GM21786 (cell line): ENCODE results near the gene KIF5C.
A peak's percentile ranks its signal among the peaks of the same experiment; 100 is the strongest.
"Not testable (repeated sequence)": the region's sequence is repeated elsewhere in the genome, so short reads cannot be mapped to it uniquely, and the experiment has no call there.

ENCODE experiments used
- ATAC-seq: cut with Tn5 transposase; IDR thresholded peaks from one replicate; pipeline ENCODE4 v1.9.1; 2021; ENCODE audit not compliant: unreplicated experiment

Gene KIF5C

GRCh38 chr2:148959745-148960144, 84.7 kb downstream of the KIF5C start:
- ATAC-seq = no peak

DNA sequence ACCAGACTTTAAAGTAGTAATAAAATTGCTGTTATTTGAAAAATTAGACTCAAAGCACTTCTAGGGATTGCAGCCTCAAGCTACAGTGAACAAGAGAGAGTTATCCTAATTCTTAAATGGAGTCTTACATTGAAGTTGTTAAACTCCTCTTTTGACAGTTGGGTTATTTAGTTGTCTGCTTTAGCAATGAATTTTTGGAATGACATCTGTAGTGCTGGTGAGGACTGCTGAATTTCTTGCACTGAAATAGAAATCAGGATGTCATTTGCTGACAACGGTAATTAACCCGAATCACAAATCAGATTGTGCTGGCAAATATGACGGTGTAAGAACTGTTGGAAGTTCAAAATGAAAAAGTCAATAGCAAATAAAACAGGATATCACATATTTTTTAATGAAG, 85.5 kb downstream of the KIF5C start:
- ATAC-seq = no peak

GRCh38 chr2:148963461-148963860, 88.4 kb downstream of the KIF5C start:
- ATAC-seq = no peak

DNA sequence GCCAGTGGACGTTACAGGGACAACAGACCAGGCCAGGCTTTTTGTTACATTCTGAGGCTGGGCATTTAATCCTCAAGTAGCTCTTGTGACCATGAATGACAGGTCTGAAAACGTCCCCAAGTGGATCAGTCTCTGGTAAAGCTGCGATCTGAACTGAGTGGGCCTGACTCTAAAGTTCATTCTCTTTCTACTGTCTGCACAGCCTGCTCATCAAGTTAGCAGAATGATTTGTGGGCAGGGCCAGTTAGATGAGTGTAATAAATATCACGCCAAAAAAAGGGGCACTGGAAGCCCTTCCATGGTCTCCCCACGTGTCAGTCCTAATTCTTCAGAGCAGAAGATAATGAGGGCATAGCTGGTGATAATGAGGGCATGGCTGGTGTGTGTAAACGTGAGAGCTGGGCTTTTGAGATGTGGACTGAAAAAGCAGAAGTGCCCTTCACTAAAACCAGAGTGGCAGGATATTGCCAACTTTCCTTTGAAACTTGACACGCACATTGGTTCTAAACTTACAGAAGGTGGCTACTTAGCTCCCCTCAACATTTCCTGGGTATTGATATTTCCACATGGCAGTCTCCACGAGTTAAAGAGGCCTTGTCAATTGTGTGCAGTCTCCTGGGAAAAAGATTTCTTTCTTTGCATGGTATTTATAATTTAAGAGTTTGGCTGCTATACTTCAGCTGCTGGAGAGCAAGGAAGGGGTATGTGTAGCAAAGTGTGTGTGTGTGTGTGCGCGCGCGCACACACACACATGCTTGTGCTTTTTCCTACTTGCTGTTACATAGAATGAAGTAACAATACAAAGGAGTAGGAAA, 90.8 kb downstream of the KIF5C start:
- ATAC-seq = peak; percentile 62

- no peak for ATAC-seq
Measured at GRCh38 chr2:148966438-148966758, 91.4 kb downstream of the KIF5C start.

DNA sequence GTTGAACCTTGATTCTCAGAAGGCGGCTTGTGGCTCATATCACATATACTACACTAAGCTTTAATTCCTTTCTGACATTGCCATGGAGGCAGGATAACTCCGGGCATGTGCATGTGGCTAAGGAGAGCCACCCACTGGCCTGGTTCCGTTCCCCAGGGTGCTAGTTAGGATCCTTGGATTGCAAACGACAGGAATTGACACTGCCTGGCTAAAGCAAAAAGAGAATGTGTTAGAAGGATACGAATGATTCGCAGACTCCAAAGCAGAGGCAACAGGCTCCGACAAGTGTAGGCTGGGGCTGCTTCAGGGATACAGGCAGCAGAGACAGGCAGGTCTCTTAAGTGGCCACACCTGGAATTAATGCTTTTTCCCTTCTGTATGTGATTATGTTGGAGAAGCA, 92.0 kb downstream of the KIF5C start:
- no peak for ATAC-seq

DNA sequence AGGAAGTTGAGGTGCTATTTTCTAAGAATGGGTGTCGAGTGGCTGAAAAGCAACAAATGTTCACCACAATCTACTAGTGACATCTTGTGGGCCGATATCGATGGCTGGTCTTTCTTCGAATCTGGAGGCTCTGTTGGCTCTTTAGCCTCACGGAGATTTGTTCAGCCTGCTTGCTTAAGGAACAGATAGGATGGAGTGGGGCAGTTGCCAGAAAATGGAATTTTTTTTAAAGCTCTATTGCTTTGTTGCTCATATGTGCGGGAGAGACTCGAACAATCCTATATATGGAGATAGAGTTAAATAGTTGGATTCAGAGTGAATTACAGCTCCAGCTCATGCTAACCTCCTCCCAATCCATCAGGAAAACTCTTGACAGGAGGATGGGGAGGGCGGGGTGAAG, 92.6 kb downstream of the KIF5C start:
- no peak for ATAC-seq

GRCh38 chr2:148968301-148968700, 93.3 kb downstream of the KIF5C start:
- no peak for ATAC-seq

DNA sequence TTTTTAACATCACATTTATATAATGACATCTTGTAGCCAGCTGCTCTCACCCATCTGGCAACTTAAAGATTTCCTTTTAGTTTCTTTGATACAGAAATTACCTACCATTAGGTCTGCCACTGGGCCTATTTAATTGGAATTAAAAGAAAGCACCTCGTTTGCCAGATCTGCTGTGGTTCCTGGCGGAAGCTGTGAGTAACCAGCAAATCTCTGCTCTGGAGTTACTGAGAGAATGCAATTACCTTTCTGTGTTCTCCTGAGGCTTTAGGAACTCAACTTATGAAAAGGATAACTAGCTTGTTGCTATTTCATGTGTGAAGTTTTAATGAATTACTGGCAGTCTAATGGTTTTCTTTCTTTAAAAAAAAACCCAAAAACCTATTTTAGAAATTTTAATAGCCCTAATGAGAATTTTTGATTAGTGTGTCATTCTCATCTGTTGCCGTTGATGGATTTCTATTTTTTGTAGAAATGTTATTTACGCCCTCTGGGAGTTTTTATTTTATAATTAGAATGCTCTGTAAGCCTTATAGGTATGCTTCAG, 93.8 kb downstream of the KIF5C start:
- ATAC-seq = no peak

- ATAC-seq = no peak
Measured at GRCh38 chr2:148969659-148970061, 94.6 kb downstream of the KIF5C start.

GRCh38 chr2:148970385-148970784, 95.4 kb downstream of the KIF5C start:
- no peak for ATAC-seq

DNA sequence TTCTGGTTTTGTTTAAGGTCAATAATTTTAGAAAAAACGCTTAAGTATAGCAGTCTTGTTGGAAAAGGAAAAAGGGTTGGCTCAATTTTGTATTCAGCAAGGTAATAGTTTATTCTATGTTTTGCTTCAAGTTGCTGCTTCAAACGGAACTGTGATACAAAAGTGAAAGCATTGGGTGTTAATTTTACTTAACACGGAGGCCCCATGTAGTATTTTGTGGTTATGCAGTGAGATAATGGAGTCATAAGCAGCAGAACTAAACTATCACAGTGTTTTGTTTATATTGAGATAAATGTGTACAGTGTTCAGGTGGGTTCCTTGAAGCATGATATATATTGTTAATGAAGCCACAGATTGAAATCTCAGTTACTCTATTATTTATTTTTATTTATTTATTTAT, 96.5 kb downstream of the KIF5C start:
- peak; percentile 95 for ATAC-seq

DNA sequence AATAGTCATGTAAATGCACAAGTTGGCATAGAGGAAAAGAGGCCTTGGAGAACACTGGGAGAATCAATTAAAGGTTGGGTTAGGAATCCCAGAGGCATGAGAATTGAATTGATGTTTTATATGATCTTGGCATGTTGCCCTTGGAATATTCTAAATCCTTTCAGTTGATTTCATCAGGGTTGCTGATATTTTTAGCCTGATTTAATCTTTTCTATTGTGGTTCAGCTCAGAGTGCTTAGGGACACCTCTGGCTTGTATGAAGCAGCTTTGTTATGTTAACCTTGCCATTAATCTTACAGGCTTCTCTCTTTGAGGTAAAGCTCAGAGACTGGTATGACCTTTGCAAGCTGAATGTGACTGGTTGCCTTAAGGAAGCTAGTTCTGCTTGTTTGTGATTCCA, 99.1 kb downstream of the KIF5C start:
- ATAC-seq = no peak

DNA sequence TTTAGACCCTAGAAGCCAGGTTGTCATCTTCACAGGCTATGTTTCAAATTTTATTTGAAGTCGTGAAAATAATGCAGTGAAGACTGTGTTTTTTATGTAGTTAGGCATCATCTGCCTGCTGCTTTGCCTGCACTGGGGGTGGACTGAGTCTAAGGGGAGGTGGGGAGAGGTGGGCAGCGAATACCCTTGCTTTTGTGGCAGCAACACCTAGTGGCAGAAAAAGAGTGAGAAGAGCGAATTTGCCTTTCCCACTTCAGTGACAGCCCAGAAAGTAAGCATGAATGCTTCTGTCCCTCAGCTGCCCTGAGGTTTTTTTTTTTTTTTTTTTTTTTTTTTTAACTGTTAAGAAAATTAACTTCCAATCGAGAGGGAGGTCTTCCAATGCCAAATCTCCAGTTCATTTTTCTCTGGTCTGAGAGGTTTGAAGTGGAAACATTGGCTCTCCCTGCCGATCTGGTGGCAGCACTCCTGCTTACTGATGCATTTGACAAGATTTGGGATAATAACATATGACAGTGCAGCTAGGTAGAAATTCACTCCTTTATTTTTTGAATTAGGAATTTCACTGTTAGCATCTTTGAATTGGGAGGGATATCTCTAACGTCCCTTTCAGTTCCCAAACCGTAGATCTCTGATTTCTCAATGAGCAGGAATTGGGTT, 103.1 kb downstream of the KIF5C start:
- ATAC-seq = no peak

DNA sequence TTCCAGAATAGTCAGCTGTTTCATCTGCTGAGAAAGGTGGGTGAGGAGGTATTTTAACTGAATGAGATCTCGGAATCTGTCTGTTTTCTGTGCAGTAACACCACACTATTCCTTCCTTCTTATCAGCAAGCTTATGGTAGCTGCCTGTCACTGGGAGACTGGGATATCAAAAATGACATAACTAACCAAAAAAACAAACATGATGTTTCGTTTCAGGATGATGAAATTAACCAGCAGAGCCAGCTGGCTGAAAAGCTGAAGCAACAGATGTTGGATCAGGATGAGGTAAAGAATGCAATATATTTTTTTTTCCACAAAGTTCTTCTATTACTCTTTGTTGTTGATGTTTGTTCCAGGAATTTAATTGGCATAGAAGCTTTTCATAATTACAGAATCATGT, 103.7 kb downstream of the KIF5C start:
- no peak for ATAC-seq

GRCh38 chr2:148979164-148979918, 104.3 kb downstream of the KIF5C start:
- ATAC-seq = no peak

DNA sequence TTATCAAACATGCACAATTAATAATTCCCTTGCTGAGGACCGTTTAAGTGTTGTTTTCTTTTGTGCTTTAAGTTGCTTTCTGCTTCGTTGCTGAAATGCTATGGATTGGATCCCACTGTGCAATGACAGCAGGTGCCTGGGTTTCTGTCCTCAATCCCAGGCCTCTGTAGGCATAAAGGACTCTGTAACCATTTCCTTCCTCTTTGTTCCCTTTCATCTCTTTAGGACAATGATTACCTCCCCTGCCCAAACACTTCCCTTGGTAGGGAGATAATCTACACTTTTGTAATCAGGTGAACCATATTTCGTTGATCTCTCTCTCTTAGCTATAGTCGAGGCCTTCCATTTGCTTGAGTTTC, 104.9 kb downstream of the KIF5C start:
- ATAC-seq = no peak

DNA sequence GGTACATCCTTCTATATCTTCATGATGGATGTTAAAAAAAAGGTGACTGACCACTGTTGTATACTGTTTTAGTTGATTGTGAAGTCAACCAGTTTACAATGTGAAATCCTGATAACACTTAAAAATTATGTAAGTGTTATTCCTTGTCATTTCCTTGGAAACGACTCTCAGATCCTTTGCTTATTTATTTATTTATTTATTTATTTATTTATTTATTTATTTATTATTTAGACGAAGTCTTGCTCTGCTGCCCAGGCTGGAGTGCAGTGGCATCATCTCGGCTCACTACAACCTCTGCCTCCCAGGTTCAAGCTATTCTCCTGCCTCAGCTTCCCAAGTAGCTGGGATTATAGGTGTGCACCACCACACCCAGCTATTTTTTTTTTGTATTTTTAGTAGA, 105.5 kb downstream of the KIF5C start:
- not testable (repeated sequence) for ATAC-seq

- no peak for ATAC-seq
Measured at GRCh38 chr2:148981324-148981723, 106.3 kb downstream of the KIF5C start.

GRCh38 chr2:148981781-148982180, 106.8 kb downstream of the KIF5C start:
- no peak for ATAC-seq

GRCh38 chr2:148982282-148982681, 107.3 kb downstream of the KIF5C start:
- no peak for ATAC-seq

- ATAC-seq = no peak
Measured at GRCh38 chr2:148983896-148984295, 108.9 kb downstream of the KIF5C start.
